Activated CD8-positive, alpha-beta T cell treated with anti-CD3 and anti-CD28 coated beads for 36 hours (primary cell): ENCODE data around the gene EVC2. TPM values are rescaled to one million over a fixed set of nuclear protein-coding genes. Genes with fewer than 3 reads are reported as not detected.

Source experiments
- ATAC-seq: fragments of 200-7000 bp; cut with Tn5 transposase; one replicate; pipeline ENCODE4 v1.10.0; 2021; ENCODE audit warnings: mild to moderate bottlenecking, moderate library complexity
- CTCF ChIA-PET: fragments of 350-600 bp; sonication (Branson Sonifier 250); formaldehyde crosslinking; loops from one replicate; lab custom pipeline; 2021; ENCODE audit warnings: antibody characterized with exemption; lab: Charles Lee
- POLR2A ChIA-PET: fragments of 350-600 bp; sonication (Branson Sonifier 250); formaldehyde crosslinking; loops from one replicate; lab custom pipeline; 2021; ENCODE audit warnings: antibody characterized with exemption; lab: Charles Lee
- DNase-seq: peaks from one replicate; pipeline ENCODE4 v3.0.0-alpha.2; 2020
- H3K27ac Mint-ChIP-seq: one replicate; pipeline ENCODE4 v1.8.0; 2021; ENCODE audit warnings: mild to moderate bottlenecking, mixed read lengths
- H3K27me3 Mint-ChIP-seq: one replicate; pipeline ENCODE4 v1.8.0; 2021; ENCODE audit warnings: mixed read lengths
- H3K36me3 Mint-ChIP-seq: one replicate; pipeline ENCODE4 v1.8.0; 2021; ENCODE audit warnings: low read depth, mixed read lengths
- H3K4me1 Mint-ChIP-seq: one replicate; pipeline ENCODE4 v1.8.0; 2021; ENCODE audit warnings: low read depth, mixed read lengths
- H3K4me3 Mint-ChIP-seq: one replicate; pipeline ENCODE4 v1.8.0; 2021; ENCODE audit warnings: mild to moderate bottlenecking, moderate library complexity, mixed read lengths
- H3K9me3 Mint-ChIP-seq: one replicate; pipeline ENCODE4 v1.8.0; 2021; ENCODE audit warnings: mixed read lengths
- intact Hi-C: fragments of 100-400 bp; cut with micrococcal nuclease; formaldehyde crosslinking; loops from one replicate; pipeline ENCODE4 v1.10.0; 2022
- total RNA-seq, 2 experiments: library from RNA; stranded (reverse); gene quantifications; one replicate each; pipeline ENCODE4 v1.2.3, GENCODE V29; 2021
- TF ChIP-seq, protein P1 (sequence below): fragments of 200-600 bp; IDR thresholded peaks from one replicate; pipeline ENCODE4 v1.8.0; 2022; ENCODE audit warnings: antibody characterized with exemption, mild to moderate bottlenecking

The EVC2 gene
- total RNA-seq, 2 experiments from 2014 or later: 0.83 to 1.3 TPM

DNA sequence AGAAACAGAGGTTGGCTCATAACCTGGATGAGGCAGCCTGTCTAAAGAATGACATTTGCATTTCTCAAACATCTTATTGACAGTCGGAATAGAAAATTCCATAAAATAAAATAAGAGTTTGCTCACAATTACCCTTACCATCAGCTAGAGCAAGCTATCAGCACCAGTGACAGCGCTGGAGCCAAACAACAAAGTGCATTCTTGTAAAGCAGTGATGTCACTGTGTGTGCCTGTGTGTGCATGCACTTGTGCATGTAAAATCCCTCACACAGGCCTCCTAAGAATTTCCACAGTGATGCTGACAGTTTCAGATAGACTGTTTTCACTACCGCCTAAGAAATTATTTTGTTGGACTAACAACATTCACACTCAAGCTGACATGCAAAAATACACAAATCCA lies 77.6 kb downstream of the EVC2 start:
- no peaks in the 10 kb centered on the region for H3K36me3 Mint-ChIP-seq
- CTCF ChIA-PET: no interaction called here
- H3K4me3 Mint-ChIP-seq: no peak overlapping the region
- DNase-seq (no peak), ATAC-seq (no peak)
- no peak overlapping the region for H3K27ac Mint-ChIP-seq
- TF ChIP-seq, protein P1, sequence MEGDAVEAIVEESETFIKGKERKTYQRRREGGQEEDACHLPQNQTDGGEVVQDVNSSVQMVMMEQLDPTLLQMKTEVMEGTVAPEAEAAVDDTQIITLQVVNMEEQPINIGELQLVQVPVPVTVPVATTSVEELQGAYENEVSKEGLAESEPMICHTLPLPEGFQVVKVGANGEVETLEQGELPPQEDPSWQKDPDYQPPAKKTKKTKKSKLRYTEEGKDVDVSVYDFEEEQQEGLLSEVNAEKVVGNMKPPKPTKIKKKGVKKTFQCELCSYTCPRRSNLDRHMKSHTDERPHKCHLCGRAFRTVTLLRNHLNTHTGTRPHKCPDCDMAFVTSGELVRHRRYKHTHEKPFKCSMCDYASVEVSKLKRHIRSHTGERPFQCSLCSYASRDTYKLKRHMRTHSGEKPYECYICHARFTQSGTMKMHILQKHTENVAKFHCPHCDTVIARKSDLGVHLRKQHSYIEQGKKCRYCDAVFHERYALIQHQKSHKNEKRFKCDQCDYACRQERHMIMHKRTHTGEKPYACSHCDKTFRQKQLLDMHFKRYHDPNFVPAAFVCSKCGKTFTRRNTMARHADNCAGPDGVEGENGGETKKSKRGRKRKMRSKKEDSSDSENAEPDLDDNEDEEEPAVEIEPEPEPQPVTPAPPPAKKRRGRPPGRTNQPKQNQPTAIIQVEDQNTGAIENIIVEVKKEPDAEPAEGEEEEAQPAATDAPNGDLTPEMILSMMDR: no peak
- intact Hi-C loops: no loop called here
- H3K4me1 Mint-ChIP-seq: no peaks in the 10 kb centered on the region
- POLR2A ChIA-PET: no interaction called here
- no peaks in the 10 kb centered on the region for H3K27me3 Mint-ChIP-seq
- no peaks in the 10 kb centered on the region for H3K9me3 Mint-ChIP-seq

DNA sequence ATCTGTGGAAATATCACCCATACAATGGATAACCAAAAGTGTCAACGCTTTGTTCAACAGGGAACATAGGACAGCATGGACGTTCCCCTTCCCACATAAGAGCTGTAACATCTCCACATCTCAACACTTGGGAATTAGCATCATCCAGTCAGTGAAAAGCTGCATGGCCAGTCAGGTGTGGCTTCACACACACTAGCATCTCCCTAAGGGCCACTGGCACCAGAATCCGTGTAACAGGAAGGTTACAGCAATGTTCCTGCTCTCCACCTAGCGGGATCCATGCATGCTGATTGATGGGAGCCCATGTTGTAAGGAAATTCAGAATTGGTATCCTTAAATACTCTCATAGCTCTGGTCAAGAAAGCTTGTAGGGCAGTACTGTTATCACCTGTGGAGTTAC lies 78.8 kb downstream of the EVC2 start:
- no peaks in the 10 kb centered on the region for H3K36me3 Mint-ChIP-seq
- no peaks in the 10 kb centered on the region for H3K4me1 Mint-ChIP-seq
- intact Hi-C loops: no loop called here
- ChIA-PET CTCF (no interaction called here), POLR2A (no interaction called here)
- no peaks in the 10 kb centered on the region for H3K9me3 Mint-ChIP-seq
- H3K27me3 Mint-ChIP-seq: no peaks in the 10 kb centered on the region
- DNase-seq (no peak), ATAC-seq (no peak)
- H3K27ac Mint-ChIP-seq: no peak overlapping the region
- TF ChIP-seq, protein P1: no peak
- H3K4me3 Mint-ChIP-seq: no peak overlapping the region

DNA sequence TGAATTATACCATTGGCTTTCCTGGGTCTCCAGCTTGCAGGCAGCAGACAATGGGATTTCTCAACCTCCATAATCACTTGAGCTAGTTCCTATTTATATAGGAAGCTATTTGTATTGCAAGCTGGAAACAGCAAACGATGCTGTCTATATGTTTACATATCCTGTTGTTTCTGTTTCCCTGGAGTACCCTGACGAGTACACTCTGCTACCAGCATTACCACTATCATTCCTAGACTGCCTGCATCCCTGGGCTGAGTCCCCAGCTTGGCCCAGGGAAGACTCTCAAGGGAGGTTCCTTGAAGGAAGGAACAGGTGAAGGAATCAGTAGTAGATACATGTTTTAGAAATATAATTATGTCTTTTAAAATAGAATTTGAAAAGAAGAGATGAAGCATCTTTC lies 81.4 kb downstream of the EVC2 start:
- CTCF ChIA-PET: no interaction called here
- intact Hi-C loops: no loop called here
- Mint-ChIP-seq H3K4me1 (no peaks in the 10 kb centered on the region), H3K36me3 (no peaks in the 10 kb centered on the region), H3K27me3 (no peaks in the 10 kb centered on the region), H3K27ac (no peak overlapping the region), H3K4me3 (no peak overlapping the region), H3K9me3 (no peaks in the 10 kb centered on the region)
- POLR2A ChIA-PET: no interaction called here
- TF ChIP-seq, protein P1: no peak
- no peak for DNase-seq
- no peak for ATAC-seq

DNA sequence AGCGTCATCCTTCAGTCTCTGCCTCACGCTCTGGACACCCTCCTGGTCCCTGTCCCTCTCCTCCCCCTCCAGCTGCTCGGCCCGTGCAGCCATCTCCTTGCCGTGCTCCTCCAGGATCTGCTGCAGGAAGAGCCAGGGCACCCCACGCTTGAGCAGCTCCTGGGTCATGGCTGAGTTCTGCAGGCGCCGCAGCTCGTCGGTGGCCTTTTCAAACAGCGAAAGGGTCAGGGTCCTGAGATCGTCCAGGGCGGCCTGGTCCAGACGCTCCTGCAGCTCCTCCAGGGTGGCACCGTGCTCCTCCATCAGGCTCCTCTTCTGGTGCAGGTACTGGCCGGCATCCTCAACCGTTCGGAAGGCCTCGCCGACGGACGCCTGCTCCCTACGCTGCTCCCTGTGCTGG lies 85.8 kb downstream of the EVC2 start:
- H3K4me1 Mint-ChIP-seq: no peaks in the 10 kb centered on the region
- H3K27ac Mint-ChIP-seq: no peak overlapping the region
- no peak for ATAC-seq
- H3K9me3 Mint-ChIP-seq: no peaks in the 10 kb centered on the region
- CTCF ChIA-PET: no interaction called here
- no peaks in the 10 kb centered on the region for H3K36me3 Mint-ChIP-seq
- H3K27me3 Mint-ChIP-seq: no peaks in the 10 kb centered on the region
- no peak overlapping the region for H3K4me3 Mint-ChIP-seq
- TF ChIP-seq, protein P1: no peak
- intact Hi-C loops: no loop called here
- POLR2A ChIA-PET: no interaction called here
- DNase-seq: no peak

DNA sequence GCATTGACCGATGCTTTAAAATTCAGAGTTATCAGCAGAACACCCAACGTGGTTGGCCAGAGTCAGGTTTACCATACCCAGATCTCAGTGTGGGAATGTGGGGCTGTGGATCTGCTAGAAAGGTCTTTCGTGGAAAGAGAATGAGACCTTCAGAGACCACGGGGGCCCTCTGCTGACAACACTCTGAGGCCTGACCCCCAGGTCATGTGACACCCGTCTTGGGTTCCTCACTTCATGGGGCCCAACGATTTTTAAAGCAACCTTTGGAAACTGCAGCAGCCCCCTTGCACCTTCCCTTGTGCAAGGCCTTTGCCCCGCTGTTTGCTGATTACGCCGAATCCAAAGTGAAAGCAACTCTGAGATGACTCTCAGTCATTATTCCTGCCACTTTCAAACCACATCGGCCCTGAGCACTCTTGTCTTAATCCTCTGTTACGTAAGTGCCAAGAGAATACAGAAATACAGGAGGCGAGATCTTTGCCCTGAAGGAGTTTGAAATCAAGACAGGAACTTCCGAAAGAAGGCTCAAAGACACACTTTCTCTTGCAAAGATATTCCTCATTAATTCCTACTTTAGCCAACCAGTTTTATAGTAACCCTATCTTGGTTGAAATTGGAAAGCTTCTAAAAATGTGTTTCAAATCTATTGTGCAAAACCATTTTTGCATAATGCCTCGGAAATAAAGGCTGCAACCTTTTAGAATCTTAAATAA lies 88.3 kb downstream of the EVC2 start:
- DNase-seq (no peak), ATAC-seq (no peak)
- Mint-ChIP-seq H3K36me3 (no peaks in the 10 kb centered on the region), H3K27me3 (no peaks in the 10 kb centered on the region), H3K4me3 (no peak overlapping the region), H3K27ac (no peak overlapping the region), H3K9me3 (no peaks in the 10 kb centered on the region), H3K4me1 (no peaks in the 10 kb centered on the region)
- ChIA-PET POLR2A (no interaction called here), CTCF (no interaction called here)
- TF ChIP-seq, protein P1: no peak
- intact Hi-C loops: no loop called here
